DND-41 (cell line): ENCODE measurements around the gene EVI5L.

Source experiments
- EZH2 ChIP-seq: IDR thresholded peaks from 3 replicates; pipeline ENCODE4 v1.6.1; 2012; ENCODE audit warnings: borderline replicate concordance, low read depth, mild to moderate bottlenecking, moderate library complexity, low read length, inconsistent platforms; ENCODE audit not compliant: severe bottlenecking
- TF ChIP-seq, protein P1 (sequence below): IDR thresholded peaks from 2 replicates; pipeline ENCODE4 v1.5.1; 2012; ENCODE audit warnings: borderline replicate concordance, low read length, moderate library complexity, mild to moderate bottlenecking; ENCODE audit not compliant: poor library complexity, severe bottlenecking; ENCODE audit errors: extremely low read depth

DNA sequence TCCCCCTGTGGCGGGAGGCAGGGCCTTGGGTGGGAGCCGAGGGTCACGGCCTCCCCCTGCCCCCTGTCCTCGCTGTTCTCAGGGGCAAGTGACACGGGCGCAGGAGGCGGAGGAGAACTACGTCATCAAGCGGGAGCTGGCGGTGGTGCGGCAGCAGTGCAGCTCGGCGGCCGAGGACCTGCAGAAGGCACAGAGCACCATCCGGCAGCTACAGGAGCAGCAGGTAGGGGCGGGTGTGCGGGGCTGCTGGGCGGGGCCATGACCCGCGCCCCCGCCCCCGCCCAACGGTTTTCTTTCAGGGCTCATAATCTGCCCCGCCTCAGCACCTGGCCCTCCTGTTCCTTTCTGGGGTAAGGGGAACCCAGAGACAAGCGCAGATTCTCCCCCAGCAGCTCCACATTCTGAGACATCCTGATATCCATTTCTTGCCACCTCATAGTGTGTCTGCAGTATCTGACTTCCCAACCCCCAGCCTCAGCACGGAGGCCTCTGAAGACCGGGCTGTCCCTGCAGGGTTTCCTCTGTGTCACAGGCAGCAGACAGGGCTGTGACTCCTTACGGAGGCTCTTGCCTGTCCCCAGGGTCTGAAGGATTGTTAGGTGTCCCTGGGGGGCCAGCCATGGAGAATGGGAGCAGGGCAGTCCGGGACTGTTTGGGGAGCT is 28.2 kb downstream of the EVI5L start:
- TF ChIP-seq, protein P1, sequence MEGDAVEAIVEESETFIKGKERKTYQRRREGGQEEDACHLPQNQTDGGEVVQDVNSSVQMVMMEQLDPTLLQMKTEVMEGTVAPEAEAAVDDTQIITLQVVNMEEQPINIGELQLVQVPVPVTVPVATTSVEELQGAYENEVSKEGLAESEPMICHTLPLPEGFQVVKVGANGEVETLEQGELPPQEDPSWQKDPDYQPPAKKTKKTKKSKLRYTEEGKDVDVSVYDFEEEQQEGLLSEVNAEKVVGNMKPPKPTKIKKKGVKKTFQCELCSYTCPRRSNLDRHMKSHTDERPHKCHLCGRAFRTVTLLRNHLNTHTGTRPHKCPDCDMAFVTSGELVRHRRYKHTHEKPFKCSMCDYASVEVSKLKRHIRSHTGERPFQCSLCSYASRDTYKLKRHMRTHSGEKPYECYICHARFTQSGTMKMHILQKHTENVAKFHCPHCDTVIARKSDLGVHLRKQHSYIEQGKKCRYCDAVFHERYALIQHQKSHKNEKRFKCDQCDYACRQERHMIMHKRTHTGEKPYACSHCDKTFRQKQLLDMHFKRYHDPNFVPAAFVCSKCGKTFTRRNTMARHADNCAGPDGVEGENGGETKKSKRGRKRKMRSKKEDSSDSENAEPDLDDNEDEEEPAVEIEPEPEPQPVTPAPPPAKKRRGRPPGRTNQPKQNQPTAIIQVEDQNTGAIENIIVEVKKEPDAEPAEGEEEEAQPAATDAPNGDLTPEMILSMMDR, result no peak
- TF ChIP-seq EZH2, result no peak
